ENCODE measurements around the gene PPM1J. TPM values are rescaled to one million over a fixed set of nuclear protein-coding genes. Genes with fewer than 3 reads are reported as not detected.
A peak's percentile ranks its signal among the peaks of the same experiment; 100 is the strongest.

PPM1J gene
- total RNA-seq, 2 donors from 2014 or later: 5.5 to 7.9 TPM

DNA sequence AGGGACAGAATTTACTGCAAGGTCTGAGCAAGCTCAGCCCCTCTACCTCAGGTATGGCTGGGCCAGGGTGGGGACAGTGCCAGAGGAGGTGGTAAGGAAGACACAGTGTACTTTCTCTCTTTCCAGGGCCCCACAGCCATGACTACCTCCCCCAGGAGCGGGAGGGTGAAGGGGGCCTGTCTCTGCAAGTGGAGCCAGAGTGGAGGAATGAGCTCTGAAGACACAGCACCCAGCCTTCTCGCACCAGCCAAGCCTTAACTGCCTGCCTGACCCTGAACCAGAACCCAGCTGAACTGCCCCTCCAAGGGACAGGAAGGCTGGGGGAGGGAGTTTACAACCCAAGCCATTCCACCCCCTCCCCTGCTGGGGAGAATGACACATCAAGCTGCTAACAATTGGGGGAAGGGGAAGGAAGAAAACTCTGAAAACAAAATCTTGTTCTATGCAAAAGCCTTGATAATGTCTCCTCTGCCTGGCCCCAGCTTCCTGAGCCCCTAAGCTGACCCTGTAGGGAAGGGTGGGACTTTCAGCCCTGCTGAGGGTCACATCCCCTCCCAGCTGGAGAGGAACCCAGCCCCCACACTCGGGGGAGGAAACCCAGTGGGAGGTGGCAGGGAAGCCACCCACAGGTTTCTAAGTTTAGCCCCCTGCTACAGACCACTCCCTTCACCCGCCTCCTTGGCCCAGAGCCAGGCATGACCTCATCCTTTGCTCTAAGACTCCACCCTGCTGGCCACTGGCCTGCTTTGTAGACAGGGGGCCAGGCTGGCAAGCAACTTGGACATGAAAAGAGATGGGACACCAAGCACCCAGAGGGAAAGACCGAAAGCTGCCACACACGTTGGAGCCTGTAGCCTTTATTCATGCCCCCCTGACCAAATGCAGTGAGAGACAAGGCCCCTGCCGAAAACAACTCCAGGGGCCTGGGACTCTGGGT, 14.6 kb downstream of the PPM1J start:
- Histone ChIP-seq H3K36me3 (peaks cover 47% of the 10 kb centered on the region), H3K4me1 (peaks cover 0 to 82% of the 10 kb centered on the region in 2 donors), H3K27ac (peak overlapping the region; percentile 97 to 99), H3K27me3 (no peaks in the 10 kb centered on the region), H3K4me3 (peak overlapping the region in 1 of 2 donors; percentile 7), H3K9me3 (no peaks in the 10 kb centered on the region)
- peak; percentile 99 for DNase-seq (ENCODE audit: low spot score)
- TF ChIP-seq, protein P1, sequence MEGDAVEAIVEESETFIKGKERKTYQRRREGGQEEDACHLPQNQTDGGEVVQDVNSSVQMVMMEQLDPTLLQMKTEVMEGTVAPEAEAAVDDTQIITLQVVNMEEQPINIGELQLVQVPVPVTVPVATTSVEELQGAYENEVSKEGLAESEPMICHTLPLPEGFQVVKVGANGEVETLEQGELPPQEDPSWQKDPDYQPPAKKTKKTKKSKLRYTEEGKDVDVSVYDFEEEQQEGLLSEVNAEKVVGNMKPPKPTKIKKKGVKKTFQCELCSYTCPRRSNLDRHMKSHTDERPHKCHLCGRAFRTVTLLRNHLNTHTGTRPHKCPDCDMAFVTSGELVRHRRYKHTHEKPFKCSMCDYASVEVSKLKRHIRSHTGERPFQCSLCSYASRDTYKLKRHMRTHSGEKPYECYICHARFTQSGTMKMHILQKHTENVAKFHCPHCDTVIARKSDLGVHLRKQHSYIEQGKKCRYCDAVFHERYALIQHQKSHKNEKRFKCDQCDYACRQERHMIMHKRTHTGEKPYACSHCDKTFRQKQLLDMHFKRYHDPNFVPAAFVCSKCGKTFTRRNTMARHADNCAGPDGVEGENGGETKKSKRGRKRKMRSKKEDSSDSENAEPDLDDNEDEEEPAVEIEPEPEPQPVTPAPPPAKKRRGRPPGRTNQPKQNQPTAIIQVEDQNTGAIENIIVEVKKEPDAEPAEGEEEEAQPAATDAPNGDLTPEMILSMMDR (IDR thresholded peaks at IDR 0.05): no peak

DNA sequence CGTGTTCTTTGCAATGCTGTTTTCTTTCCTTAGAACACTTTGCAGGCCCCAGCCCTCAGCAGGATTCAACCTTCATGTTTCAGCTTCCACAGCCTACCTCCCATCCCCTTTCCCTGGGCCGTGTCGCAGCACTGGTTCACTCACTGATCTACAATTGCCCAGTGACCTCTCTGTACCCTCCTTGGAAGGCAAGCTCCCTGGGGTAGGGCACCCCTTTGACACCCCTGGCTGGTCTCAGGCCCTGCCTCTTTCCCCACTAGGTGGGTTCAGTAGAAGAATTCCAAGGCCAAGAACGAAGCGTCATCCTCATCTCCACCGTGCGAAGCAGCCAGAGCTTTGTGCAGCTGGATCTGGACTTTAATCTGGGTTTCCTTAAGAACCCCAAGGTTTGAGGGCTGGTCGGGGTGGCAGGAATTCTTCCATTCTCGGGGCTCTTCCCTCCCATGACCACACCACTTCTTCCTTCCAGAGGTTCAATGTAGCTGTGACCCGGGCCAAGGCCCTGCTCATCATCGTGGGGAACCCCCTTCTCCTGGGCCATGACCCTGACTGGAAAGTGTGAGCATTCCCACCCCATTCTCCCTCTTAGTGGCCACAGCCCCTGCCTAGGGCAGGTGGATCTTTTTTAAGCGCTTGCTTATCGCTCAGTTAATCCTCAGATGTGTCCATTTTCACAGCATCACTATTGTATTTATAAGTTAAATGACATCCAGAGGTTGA, 15.5 kb downstream of the PPM1J start:
- TF ChIP-seq, protein P1 (IDR thresholded peaks at IDR 0.05): no peak
- peaks cover 57% of the 10 kb centered on the region for H3K36me3 ChIP-seq
- DNase-seq (ENCODE audit: low spot score): no peak
- H3K27ac ChIP-seq: peak overlapping the region; percentile 97 to 99
- H3K27me3 ChIP-seq: no peaks in the 10 kb centered on the region
- H3K4me3 ChIP-seq: no peak overlapping the region
- H3K9me3 ChIP-seq: no peaks in the 10 kb centered on the region
- H3K4me1 ChIP-seq: peaks cover 0 to 72% of the 10 kb centered on the region in 2 donors

DNA sequence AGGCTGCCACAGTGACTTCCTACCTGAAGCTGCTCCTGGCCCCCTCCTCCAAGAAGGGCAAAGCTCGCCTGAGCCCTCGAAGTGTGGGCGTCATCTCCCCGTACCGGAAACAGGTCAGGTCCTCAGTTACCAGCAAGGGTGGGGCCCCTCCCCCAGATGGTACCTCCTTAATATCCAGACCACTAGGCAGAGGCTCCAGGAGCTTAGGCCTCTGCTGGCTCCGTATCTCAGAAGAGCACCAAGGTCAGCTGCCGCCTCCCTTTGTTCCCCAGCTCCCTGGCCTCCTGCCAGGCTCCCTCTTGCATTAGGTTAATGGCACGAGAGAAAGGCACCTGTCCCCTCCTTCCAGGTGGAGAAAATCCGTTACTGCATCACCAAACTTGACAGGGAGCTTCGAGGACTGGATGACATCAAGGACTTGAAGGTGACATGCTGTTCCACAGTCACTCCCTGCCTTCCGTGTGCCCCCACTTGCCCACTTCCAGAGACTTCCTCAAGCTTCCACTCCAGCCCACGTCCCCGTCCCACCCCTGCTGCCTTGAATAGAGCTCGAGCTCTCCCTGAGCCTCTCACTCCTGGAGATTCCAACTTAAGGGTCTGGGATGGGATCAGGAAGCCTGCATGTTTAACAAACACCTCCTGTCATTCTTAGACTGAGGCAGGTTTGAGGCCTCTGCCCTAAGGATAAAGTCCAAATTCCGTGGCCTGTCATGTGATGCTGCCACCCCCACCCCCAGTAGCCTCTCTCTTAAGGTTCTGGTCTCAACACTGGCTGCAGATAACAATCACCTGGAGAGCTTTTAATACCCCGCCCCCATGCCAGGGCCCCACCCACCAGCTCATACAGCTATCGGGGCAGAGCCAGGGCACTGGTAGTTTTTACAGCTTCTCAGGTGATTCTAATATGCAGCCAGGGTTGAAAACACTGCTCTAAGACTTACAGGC, 16.5 kb downstream of the PPM1J start:
- H3K4me3 ChIP-seq: no peak overlapping the region
- TF ChIP-seq, protein P1 (IDR thresholded peaks at IDR 0.05): no peak
- no peaks in the 10 kb centered on the region for H3K27me3 ChIP-seq
- peaks cover 0 to 63% of the 10 kb centered on the region in 2 donors for H3K4me1 ChIP-seq
- no peak for DNase-seq (ENCODE audit: low spot score)
- H3K27ac ChIP-seq: peak overlapping the region; percentile 97 to 99
- H3K9me3 ChIP-seq: no peaks in the 10 kb centered on the region
- peaks cover 65% of the 10 kb centered on the region for H3K36me3 ChIP-seq

DNA sequence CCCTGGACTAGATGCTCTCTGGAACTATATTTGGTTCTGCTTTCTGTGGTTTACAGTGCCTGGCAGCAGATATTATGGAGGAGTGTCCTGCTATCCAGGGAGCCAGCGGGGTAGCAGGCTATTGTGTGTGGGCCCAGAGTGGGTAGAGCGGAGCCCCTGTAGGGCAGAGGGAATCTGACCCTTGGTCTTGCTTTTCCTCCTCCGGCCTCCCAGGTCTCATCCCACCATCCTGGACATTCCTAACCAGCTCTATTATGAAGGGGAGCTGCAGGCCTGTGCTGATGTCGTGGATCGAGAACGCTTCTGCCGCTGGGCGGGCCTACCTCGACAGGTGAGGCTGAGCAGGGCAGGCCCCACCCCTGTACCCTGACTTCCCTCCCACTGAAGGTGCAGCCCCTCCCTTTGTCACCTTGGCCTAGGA, 17.3 kb downstream of the PPM1J start:
- H3K27me3 ChIP-seq: no peaks in the 10 kb centered on the region
- peaks cover 0 to 54% of the 10 kb centered on the region in 2 donors for H3K4me1 ChIP-seq
- no peak overlapping the region for H3K4me3 ChIP-seq
- peak overlapping the region; percentile 97 to 99 for H3K27ac ChIP-seq
- TF ChIP-seq, protein P1 (IDR thresholded peaks at IDR 0.05): no peak
- H3K36me3 ChIP-seq: peaks cover 64% of the 10 kb centered on the region
- DNase-seq (ENCODE audit: low spot score): no peak
- H3K9me3 ChIP-seq: no peaks in the 10 kb centered on the region
